ENCODE results near the gene STAT4.

DNA sequence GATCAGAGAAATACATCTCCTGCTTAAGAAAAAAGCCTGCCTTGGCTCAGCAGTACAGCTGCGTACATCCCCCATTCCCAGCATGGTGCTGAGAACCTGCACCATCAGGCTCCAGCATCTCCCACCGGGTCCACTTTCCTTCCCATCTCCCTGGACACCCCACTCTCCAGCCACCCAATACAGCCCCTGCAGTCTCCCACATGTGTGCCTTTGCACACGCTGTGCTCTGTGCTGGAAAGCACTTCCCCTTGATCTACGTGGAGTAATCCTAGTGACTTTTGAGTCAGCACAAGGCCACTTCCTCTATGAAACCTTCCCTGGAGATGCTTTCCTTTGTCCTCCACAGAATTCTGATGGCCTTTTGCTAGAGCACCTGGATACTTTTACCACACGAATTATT lies 153.8 kb downstream of the STAT4 start:
- TF ChIP-seq, protein P1, sequence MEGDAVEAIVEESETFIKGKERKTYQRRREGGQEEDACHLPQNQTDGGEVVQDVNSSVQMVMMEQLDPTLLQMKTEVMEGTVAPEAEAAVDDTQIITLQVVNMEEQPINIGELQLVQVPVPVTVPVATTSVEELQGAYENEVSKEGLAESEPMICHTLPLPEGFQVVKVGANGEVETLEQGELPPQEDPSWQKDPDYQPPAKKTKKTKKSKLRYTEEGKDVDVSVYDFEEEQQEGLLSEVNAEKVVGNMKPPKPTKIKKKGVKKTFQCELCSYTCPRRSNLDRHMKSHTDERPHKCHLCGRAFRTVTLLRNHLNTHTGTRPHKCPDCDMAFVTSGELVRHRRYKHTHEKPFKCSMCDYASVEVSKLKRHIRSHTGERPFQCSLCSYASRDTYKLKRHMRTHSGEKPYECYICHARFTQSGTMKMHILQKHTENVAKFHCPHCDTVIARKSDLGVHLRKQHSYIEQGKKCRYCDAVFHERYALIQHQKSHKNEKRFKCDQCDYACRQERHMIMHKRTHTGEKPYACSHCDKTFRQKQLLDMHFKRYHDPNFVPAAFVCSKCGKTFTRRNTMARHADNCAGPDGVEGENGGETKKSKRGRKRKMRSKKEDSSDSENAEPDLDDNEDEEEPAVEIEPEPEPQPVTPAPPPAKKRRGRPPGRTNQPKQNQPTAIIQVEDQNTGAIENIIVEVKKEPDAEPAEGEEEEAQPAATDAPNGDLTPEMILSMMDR (tag by site-specific recombination; IDR thresholded peaks at IDR 0.05), result no peak
- TF ChIP-seq ZNF366 (tag by site-specific recombination; conservative IDR thresholded peaks at IDR 0.05) (no peak), ZFP37 (tag by site-specific recombination; IDR thresholded peaks at IDR 0.05) (no peak), BCL11A (tag by site-specific recombination; IDR thresholded peaks at IDR 0.05; ENCODE audit: low read depth) (no peak)
- TF ChIP-seq, protein P2, sequence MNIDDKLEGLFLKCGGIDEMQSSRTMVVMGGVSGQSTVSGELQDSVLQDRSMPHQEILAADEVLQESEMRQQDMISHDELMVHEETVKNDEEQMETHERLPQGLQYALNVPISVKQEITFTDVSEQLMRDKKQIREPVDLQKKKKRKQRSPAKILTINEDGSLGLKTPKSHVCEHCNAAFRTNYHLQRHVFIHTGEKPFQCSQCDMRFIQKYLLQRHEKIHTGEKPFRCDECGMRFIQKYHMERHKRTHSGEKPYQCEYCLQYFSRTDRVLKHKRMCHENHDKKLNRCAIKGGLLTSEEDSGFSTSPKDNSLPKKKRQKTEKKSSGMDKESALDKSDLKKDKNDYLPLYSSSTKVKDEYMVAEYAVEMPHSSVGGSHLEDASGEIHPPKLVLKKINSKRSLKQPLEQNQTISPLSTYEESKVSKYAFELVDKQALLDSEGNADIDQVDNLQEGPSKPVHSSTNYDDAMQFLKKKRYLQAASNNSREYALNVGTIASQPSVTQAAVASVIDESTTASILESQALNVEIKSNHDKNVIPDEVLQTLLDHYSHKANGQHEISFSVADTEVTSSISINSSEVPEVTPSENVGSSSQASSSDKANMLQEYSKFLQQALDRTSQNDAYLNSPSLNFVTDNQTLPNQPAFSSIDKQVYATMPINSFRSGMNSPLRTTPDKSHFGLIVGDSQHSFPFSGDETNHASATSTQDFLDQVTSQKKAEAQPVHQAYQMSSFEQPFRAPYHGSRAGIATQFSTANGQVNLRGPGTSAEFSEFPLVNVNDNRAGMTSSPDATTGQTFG (tag by site-specific recombination; IDR thresholded peaks at IDR 0.05; ENCODE audit: borderline replicate concordance), result no peak

Data from HEK293 (cell line).